ENCODE data around the gene GOLGA1. TPM values are rescaled to one million over a fixed set of nuclear protein-coding genes. Genes with fewer than 3 reads are reported as not detected.

The GOLGA1 gene
- total RNA-seq, 3 donors from 2014 or later, result 23.6 to 37.1 (median 31.2) TPM

- H3K36me3 ChIP-seq (ENCODE audit: low read depth), result peaks cover 9% of the 10 kb centered on the region
- H3K4me3 ChIP-seq, result no peak overlapping the region
- no peak for ATAC-seq
- peak in 1 of 3 donors; percentile 13 for DNase-seq
- intact Hi-C loops (cut with DNase I, micrococcal nuclease), result no loop called here
- no peaks in the 10 kb centered on the region for H3K9me3 ChIP-seq
- no peak for TF ChIP-seq CTCF (IDR thresholded peaks at IDR 0.05)
- H3K4me1 ChIP-seq (ENCODE audit: low read depth), result peaks cover 5% of the 10 kb centered on the region
Observed at GRCh38 chr9:124877021-124877782, 63.7 kb downstream of the GOLGA1 start.

GRCh38 chr9:124875501-124875900, 65.4 kb downstream of the GOLGA1 start:
- DNase-seq, result peak in 1 of 3 donors; percentile 36
- intact Hi-C loops (cut with DNase I, micrococcal nuclease), result no loop called here
- no peak for ATAC-seq
- no peaks in the 10 kb centered on the region for H3K9me3 ChIP-seq
- H3K4me1 ChIP-seq (ENCODE audit: low read depth), result peaks cover 19% of the 10 kb centered on the region
- no peak for TF ChIP-seq CTCF (IDR thresholded peaks at IDR 0.05)
- peaks cover 5% of the 10 kb centered on the region for H3K36me3 ChIP-seq (ENCODE audit: low read depth)
- no peak overlapping the region for H3K4me3 ChIP-seq

GRCh38 chr9:124873664-124874063, 67.2 kb downstream of the GOLGA1 start:
- DNase-seq, result peak in 1 of 3 donors; percentile 48
- Histone ChIP-seq H3K9me3 (no peaks in the 10 kb centered on the region), H3K4me1 (ENCODE audit: low read depth) (peaks cover 26% of the 10 kb centered on the region), H3K36me3 (ENCODE audit: low read depth) (peaks cover 4% of the 10 kb centered on the region), H3K4me3 (no peak overlapping the region)
- intact Hi-C loops (cut with DNase I, micrococcal nuclease), result no loop called here
- no peak for TF ChIP-seq CTCF (IDR thresholded peaks at IDR 0.05)
- ATAC-seq, result no peak

- Histone ChIP-seq H3K4me1 (ENCODE audit: low read depth) (peaks cover 32% of the 10 kb centered on the region), H3K36me3 (ENCODE audit: low read depth) (peaks cover 4% of the 10 kb centered on the region), H3K9me3 (no peaks in the 10 kb centered on the region), H3K4me3 (no peak overlapping the region)
- no peak for TF ChIP-seq CTCF (IDR thresholded peaks at IDR 0.05)
- DNase-seq, result peak in 1 of 3 donors; percentile 46
- intact Hi-C loops (cut with DNase I, micrococcal nuclease), result no loop called here
- no peak for ATAC-seq
Observed at GRCh38 chr9:124871156-124871561, 69.7 kb downstream of the GOLGA1 start.

GRCh38 chr9:124870723-124871122, 70.2 kb downstream of the GOLGA1 start:
- ATAC-seq (no peak), DNase-seq (peak in 1 of 3 donors; percentile 27)
- intact Hi-C loops (cut with DNase I, micrococcal nuclease), result no loop called here
- Histone ChIP-seq H3K4me3 (no peak overlapping the region), H3K36me3 (ENCODE audit: low read depth) (peaks cover 3% of the 10 kb centered on the region), H3K9me3 (no peaks in the 10 kb centered on the region), H3K4me1 (ENCODE audit: low read depth) (peaks cover 32% of the 10 kb centered on the region)
- no peak for TF ChIP-seq CTCF (IDR thresholded peaks at IDR 0.05)

All from mucosa of descending colon (tissue), 3 donors.